Measurements from ENCODE around the gene SUPT6H.
A peak's percentile ranks its signal among the peaks of the same experiment; 100 is the strongest.

The SUPT6H gene

GRCh38 chr17:28750178-28751047, 88.4 kb downstream of the SUPT6H start:
- Histone ChIP-seq H3K9me3 (ENCODE audit: low read length) (no peaks in the 10 kb centered on the region), H3K4me1 (ENCODE audit: insufficient read depth, low read length, severe bottlenecking) (peaks cover 61% of the 10 kb centered on the region), H3K9me2 (ENCODE audit: low read depth, low read length) (no peaks in the 10 kb centered on the region), H3K9ac (ENCODE audit: low read length) (peak overlapping the region; percentile 24; the same call in 1 of the 2 replicates), H3K4me3 (ENCODE audit: low read depth, low read length, poor library complexity, severe bottlenecking) (no peak overlapping the region), H3F3A (ENCODE audit: insufficient read depth, low read length) (no peaks in the 10 kb centered on the region), H3K4me2 (ENCODE audit: low read length) (peak overlapping the region; percentile 13; the same call in 1 of the 2 replicates), H3K36me3 (ENCODE audit: insufficient read depth, low read length) (peaks cover 69% of the 10 kb centered on the region), H4K20me1 (ENCODE audit: insufficient read depth, low read length) (no peaks in the 10 kb centered on the region), H3K27ac (ENCODE audit: low read depth, low read length, poor library complexity, severe bottlenecking) (peak overlapping the region; percentile 85), H2AFZ (ENCODE audit: low read length) (no peak overlapping the region), H3K27me3 (ENCODE audit: insufficient read depth, low read length) (no peaks in the 10 kb centered on the region), H3K79me2 (ENCODE audit: insufficient read depth, low read length) (no peaks in the 10 kb centered on the region; the same call in none of the 2 replicates)
- TF ChIP-seq CTCF (IDR thresholded peaks at IDR 0.05; ENCODE audit: low read length) (peak; percentile 99), EZH2 (IDR thresholded peaks at IDR 0.05; ENCODE audit: borderline replicate concordance, low read length) (no peak)

- H3K36me3 ChIP-seq (ENCODE audit: insufficient read depth, low read length): peaks cover 56% of the 10 kb centered on the region
- H3K9ac ChIP-seq (ENCODE audit: low read length): no peak overlapping the region
- H3K4me3 ChIP-seq (ENCODE audit: low read depth, low read length, poor library complexity, severe bottlenecking): no peak overlapping the region
- H2AFZ ChIP-seq (ENCODE audit: low read length): no peak overlapping the region
- H3F3A ChIP-seq (ENCODE audit: insufficient read depth, low read length): no peaks in the 10 kb centered on the region
- H3K79me2 ChIP-seq (ENCODE audit: insufficient read depth, low read length): no peaks in the 10 kb centered on the region
- H3K27me3 ChIP-seq (ENCODE audit: insufficient read depth, low read length): no peaks in the 10 kb centered on the region
- H3K4me2 ChIP-seq (ENCODE audit: low read length): no peak overlapping the region
- no peaks in the 10 kb centered on the region for H3K9me3 ChIP-seq (ENCODE audit: low read length)
- no peaks in the 10 kb centered on the region for H4K20me1 ChIP-seq (ENCODE audit: insufficient read depth, low read length)
- H3K27ac ChIP-seq (ENCODE audit: low read depth, low read length, poor library complexity, severe bottlenecking): peak overlapping the region; percentile 22
- H3K4me1 ChIP-seq (ENCODE audit: insufficient read depth, low read length, severe bottlenecking): peaks cover 47% of the 10 kb centered on the region
- H3K9me2 ChIP-seq (ENCODE audit: low read depth, low read length): no peaks in the 10 kb centered on the region
- TF ChIP-seq CTCF (IDR thresholded peaks at IDR 0.05; ENCODE audit: low read length) (no peak), EZH2 (IDR thresholded peaks at IDR 0.05; ENCODE audit: borderline replicate concordance, low read length) (no peak)
Measured at GRCh38 chr17:28751600-28752366, 89.8 kb downstream of the SUPT6H start.

All from OCI-LY1 (cell line).